Activated CD8-positive, alpha-beta T cell treated with anti-CD3 and anti-CD28 coated beads, Interleukin-2, amount 10 ng/mL, durations not matched to agents 7 days and 5 days (primary cell): ENCODE data around the gene IGFBP5. TPM values are rescaled to one million over a fixed set of nuclear protein-coding genes. Genes with fewer than 3 reads are reported as not detected.

Source experiments
- ATAC-seq: fragments of 150-1000 bp; cut with Tn5 transposase; one replicate; pipeline ENCODE4 v1.10.0; 2021; ENCODE audit warnings: moderate library complexity
- CTCF ChIA-PET: fragments of 350-600 bp; sonication (Branson Sonifier 250); formaldehyde crosslinking; loops from one replicate; lab custom pipeline; 2021; ENCODE audit warnings: antibody characterized with exemption; lab: Charles Lee
- POLR2A ChIA-PET: fragments of 350-600 bp; sonication (Branson Sonifier 250); formaldehyde crosslinking; loops from one replicate; lab custom pipeline; 2021; ENCODE audit warnings: antibody characterized with exemption; lab: Charles Lee
- DNase-seq: peaks from one replicate; pipeline ENCODE4 v3.0.0-alpha.2; 2020
- H3K27ac Mint-ChIP-seq: one replicate; pipeline ENCODE4 v1.8.0; 2021; ENCODE audit warnings: mild to moderate bottlenecking, mixed read lengths
- H3K27me3 Mint-ChIP-seq: one replicate; pipeline ENCODE4 v1.8.0; 2021; ENCODE audit warnings: low read depth, mixed read lengths
- H3K36me3 Mint-ChIP-seq: one replicate; pipeline ENCODE4 v1.8.0; 2021; ENCODE audit warnings: low read depth, mixed read lengths
- H3K4me1 Mint-ChIP-seq: one replicate; pipeline ENCODE4 v1.8.0; 2021; ENCODE audit warnings: low read depth, mixed read lengths
- H3K4me3 Mint-ChIP-seq: one replicate; pipeline ENCODE4 v1.8.0; 2021; ENCODE audit warnings: mild to moderate bottlenecking, mixed read lengths
- H3K9me3 Mint-ChIP-seq: one replicate; pipeline ENCODE4 v1.8.0; 2022; ENCODE audit warnings: mixed read lengths; ENCODE audit not compliant: insufficient read depth
- total RNA-seq, 2 experiments: library from RNA; stranded (reverse); gene quantifications; one replicate each; pipeline ENCODE4 v1.2.3, GENCODE V29; 2021

IGFBP5 gene
- total RNA-seq, 2 experiments from 2014 or later: 0.08 to 0.18 TPM

DNA sequence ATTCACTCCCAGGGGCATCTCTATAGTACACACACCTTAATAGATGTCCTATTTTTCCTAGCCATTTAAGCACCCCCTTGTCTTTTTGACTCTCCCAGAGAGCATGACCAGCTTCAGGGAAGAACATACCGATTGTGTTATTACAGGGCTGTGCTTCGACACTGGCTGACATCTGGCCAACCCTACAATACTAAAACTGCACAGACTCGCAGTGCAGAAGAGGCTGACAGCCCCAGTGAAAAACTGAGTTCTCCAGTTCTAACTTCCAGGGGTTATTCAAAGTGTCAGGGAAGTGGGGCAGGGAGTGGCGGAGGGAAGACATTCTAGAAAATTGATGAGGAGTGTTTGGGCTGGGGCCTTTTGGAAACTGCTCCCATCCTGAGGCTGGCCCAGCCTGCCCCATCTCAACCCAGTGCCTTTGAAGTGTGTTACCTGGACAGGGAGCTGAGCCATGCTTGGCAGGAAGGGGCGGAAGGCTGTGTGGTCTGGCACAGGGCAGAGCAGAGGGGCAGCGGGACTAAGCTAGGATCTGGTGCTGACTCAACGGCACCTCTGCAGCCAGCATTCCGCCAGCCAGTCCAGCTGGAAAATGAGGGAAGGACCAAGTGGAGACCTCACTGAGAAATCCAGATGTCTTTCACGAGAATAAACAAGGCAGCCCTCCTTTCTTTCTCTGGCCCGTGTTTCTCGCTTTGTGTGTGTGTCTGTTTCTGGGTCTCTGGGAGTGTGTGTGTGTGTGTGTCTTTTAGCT lies 15.4 kb upstream of the IGFBP5 start:
- no peaks in the 10 kb centered on the region for H3K4me1 Mint-ChIP-seq
- H3K27ac Mint-ChIP-seq: no peak overlapping the region
- ChIA-PET POLR2A (no interaction called here), CTCF (no interaction called here)
- ATAC-seq (no peak), DNase-seq (no peak)
- no peaks in the 10 kb centered on the region for H3K36me3 Mint-ChIP-seq
- H3K9me3 Mint-ChIP-seq: no peaks in the 10 kb centered on the region
- no peak overlapping the region for H3K4me3 Mint-ChIP-seq
- peaks cover 7% of the 10 kb centered on the region for H3K27me3 Mint-ChIP-seq

DNA sequence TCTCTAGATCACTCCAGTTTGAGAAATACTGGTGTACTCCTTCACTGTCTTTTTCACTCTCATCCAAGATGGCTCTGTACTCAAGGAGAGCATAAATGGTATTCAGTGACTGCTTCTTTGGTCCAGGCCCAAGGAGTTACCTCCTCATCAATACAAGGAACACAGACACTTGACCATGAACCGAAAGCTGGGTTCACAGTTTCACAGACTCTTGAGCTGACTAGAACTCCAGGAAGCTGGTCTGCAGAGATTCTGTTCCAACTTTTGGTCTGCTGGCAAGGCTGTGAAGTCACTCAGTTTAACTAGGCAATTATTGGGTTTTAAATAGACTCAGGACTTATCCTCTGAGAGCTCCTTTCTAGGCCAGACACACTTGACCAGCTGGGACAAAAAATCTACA lies 7.4 kb upstream of the IGFBP5 start:
- CTCF ChIA-PET: interaction anchor here (0.6 to 1.3 kb wide), 2 partner anchors 9 to 166 kb away, joined by 3 to 5 read pairs; no protein-coding TSS in a partner anchor
- Mint-ChIP-seq H3K4me3 (no peak overlapping the region), H3K27me3 (peaks cover 8% of the 10 kb centered on the region)

DNA sequence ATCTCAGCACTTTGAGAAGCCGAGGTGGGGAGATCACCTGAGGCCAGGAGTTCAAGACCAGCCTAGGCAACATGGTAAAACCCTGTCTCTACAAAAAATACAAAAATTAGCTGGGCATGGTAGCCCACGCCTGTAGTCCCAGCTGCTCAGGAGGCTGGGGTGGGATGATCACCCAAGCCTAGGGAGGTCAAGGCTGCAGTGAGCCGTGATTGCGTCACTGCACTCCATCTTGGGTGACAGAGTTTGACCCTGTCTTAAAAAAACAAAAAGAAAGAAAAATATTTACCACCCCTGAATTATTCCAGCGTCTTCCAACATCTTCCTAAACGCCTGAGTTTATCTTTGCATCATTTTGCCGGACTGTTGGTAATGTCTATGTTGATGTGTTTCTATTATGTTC lies 6.2 kb upstream of the IGFBP5 start:
- ChIA-PET CTCF (interaction anchor here (1.2 to 1.8 kb wide), 2 partner anchors 19 to 1012 kb away, joined by 3 to 7 read pairs; no protein-coding TSS in a partner anchor), POLR2A (no interaction called here)
- no peak overlapping the region for H3K4me3 Mint-ChIP-seq
- no peaks in the 10 kb centered on the region for H3K36me3 Mint-ChIP-seq
- no peaks in the 10 kb centered on the region for H3K4me1 Mint-ChIP-seq
- peaks cover 17% of the 10 kb centered on the region for H3K27me3 Mint-ChIP-seq
- ATAC-seq (no peak), DNase-seq (no peak)
- no peak overlapping the region for H3K27ac Mint-ChIP-seq
- H3K9me3 Mint-ChIP-seq: no peaks in the 10 kb centered on the region

More for the DNA sequence above, 7.4 kb upstream of the IGFBP5 start:
- Mint-ChIP-seq H3K9me3 (no peaks in the 10 kb centered on the region), H3K27ac (no peak overlapping the region), H3K36me3 (no peaks in the 10 kb centered on the region), H3K4me1 (no peaks in the 10 kb centered on the region)
- POLR2A ChIA-PET: no interaction called here
- DNase-seq: no peak
- ATAC-seq: no peak

DNA sequence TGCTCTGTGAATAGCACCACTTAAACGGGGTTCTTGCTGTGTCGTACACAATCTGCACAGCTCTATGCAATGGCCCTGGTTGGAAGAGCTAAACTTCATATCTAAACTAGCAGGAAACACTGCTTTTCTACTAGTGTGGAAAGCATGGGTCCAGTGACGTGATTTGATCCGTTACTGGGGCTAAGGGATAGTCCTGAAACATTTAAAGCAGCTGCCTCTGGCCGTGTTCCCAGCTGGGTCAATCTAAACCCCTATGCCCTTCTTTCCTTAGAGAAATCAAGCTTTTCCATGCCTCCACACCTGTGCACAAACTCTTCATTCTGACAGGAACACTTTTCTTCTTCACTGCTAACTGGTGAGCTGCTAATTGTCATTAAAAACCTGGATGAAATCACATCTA lies 5.4 kb upstream of the IGFBP5 start:
- ATAC-seq: no peak
- H3K4me1 Mint-ChIP-seq: peaks cover 4% of the 10 kb centered on the region
- H3K9me3 Mint-ChIP-seq: no peaks in the 10 kb centered on the region
- no peak for DNase-seq
- peaks cover 24% of the 10 kb centered on the region for H3K27me3 Mint-ChIP-seq
- no peaks in the 10 kb centered on the region for H3K36me3 Mint-ChIP-seq
- H3K4me3 Mint-ChIP-seq: no peak overlapping the region
- CTCF ChIA-PET: interaction anchor here (1.2 to 1.8 kb wide), 3 partner anchors 10 to 1012 kb away, joined by 3 to 7 read pairs (median 3); no protein-coding TSS in a partner anchor
- POLR2A ChIA-PET: no interaction called here
- no peak overlapping the region for H3K27ac Mint-ChIP-seq

DNA sequence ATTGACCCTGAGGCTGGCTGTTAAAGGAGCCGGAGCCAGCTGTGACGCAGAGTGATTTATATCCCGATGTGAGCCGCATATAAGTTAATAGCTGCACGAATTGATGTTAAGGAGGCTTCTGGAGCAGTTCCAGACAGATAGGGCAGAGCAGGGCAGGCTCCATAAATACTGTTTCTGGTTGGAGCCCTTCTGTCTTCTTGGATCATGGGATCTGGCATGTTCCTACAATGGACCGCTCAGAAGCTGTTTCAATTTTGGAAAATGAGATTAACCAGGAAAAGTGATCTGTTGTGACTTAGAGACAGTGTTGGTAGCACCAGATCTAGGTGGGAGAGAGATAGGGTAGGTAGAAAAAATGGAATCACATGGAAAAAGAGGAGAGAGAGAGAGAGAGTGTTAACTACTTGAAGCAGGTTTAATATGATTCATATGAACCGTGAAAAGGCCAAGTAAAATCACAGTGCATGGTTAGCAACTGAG lies 4.8 kb upstream of the IGFBP5 start:
- Mint-ChIP-seq H3K4me3 (no peak overlapping the region), H3K9me3 (no peaks in the 10 kb centered on the region), H3K36me3 (no peaks in the 10 kb centered on the region), H3K27me3 (peaks cover 27% of the 10 kb centered on the region), H3K27ac (no peak overlapping the region), H3K4me1 (peaks cover 4% of the 10 kb centered on the region)
- ChIA-PET CTCF (interaction anchor here (1.0 to 1.8 kb wide), 4 partner anchors 9 to 1013 kb away, joined by 3 to 7 read pairs (median 3); no protein-coding TSS in a partner anchor), POLR2A (no interaction called here)
- no peak for ATAC-seq
- no peak for DNase-seq

DNA sequence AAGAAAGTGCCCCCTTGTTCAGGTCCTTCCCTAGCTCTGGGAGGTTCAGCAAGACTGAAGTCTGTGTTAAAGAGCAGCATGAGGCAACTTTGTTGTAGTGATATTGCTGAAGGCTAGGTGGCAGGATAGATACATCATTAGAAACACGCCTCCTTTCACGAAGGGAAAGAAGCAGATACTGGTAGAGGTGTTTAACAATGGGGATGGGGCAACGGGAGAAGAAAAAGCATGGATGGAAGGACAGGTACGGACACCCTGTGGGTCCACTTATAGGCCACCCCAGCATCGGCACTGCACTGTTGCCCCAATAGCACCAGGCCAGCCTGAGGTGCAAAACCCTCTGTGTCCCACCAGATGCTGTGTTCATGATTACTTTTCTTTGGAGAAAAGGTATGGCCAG lies 3.5 kb upstream of the IGFBP5 start:
- ATAC-seq: peak; percentile 57
- DNase-seq: peak; percentile 51
- H3K9me3 Mint-ChIP-seq: no peaks in the 10 kb centered on the region
- H3K27ac Mint-ChIP-seq: no peak overlapping the region
- no peak overlapping the region for H3K4me3 Mint-ChIP-seq
- H3K36me3 Mint-ChIP-seq: no peaks in the 10 kb centered on the region
- POLR2A ChIA-PET: no interaction called here
- peaks cover 39% of the 10 kb centered on the region for H3K27me3 Mint-ChIP-seq
- H3K4me1 Mint-ChIP-seq: peaks cover 14% of the 10 kb centered on the region
- CTCF ChIA-PET: interaction anchor here (0.9 to 2.0 kb wide), 10 partner anchors 10 to 1087 kb away, joined by 3 to 16 read pairs (median 4); no protein-coding TSS in a partner anchor

DNA sequence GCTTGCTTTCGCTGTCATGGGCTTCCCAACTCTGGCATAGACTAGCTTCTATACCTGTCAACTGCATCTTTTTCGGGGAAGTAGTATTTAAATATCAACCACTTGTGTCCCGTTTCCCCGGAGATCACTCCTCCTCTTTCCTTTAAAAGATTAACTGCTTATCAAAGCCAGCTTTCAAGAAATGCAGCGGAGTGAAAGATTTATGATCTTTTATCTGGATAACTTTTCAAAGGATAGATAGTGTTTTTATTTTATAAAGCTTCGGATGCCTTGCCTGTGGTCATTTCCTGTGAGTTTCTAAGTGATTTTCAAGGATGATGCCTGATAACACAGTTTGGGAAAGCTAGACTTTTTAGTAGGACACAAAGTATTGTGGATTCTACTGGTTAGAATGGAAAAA lies 2.9 kb upstream of the IGFBP5 start:
- Mint-ChIP-seq H3K4me1 (peaks cover 20% of the 10 kb centered on the region), H3K9me3 (no peaks in the 10 kb centered on the region), H3K27ac (no peak overlapping the region), H3K36me3 (no peaks in the 10 kb centered on the region), H3K27me3 (peaks cover 42% of the 10 kb centered on the region), H3K4me3 (no peak overlapping the region)
- ATAC-seq (no peak), DNase-seq (no peak)
- ChIA-PET POLR2A (no interaction called here), CTCF (interaction anchor here (0.9 to 2.0 kb wide), 11 partner anchors 11 to 1088 kb away, joined by 3 to 16 read pairs (median 5); no protein-coding TSS in a partner anchor)

DNA sequence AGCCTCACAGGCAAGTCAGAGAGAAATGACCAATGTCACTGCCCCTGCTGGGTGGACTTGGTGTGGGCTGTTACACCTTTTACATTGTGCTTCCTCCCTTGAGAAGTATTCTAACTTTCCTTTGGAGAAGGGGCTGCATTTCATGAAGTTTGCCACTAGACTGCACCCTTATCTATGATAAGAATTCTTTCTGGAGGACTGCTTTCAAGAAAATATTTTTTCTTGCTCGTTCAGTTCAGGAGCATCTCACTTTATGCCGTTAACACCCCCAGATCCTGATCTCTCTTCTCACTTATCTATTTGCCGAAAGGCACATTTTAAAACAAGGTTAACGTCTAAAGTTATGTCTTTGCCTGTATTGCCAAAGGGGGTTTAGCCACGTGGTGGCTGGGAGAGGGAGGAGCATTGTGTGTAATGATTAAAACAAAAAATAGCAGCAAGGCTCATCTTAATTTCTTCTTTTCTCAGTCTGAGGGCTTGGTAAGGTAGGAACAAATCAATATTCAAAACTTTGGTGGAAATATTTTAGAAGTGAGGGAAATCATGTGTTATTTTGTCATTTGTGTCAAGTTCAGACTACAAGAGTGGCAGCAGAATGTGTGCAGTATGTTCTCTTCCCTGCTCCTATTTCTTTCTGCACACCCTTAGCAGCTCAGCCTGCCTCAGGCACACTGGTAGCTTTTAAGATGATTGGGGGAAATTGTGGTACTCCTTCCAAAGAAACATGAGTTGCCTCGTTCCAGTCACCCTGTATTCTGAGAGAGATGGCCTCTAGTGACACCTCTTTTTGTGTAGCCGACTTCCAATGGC lies 1.6 kb upstream of the IGFBP5 start:
- peaks cover 48% of the 10 kb centered on the region for H3K27me3 Mint-ChIP-seq
- no peaks in the 10 kb centered on the region for H3K9me3 Mint-ChIP-seq
- H3K36me3 Mint-ChIP-seq: no peaks in the 10 kb centered on the region
- CTCF ChIA-PET: interaction anchor here (1.0 to 2.1 kb wide), 5 partner anchors 12 to 814 kb away, joined by 4 to 8 read pairs (median 8); no protein-coding TSS in a partner anchor
- POLR2A ChIA-PET: no interaction called here
- peaks cover 31% of the 10 kb centered on the region for H3K4me1 Mint-ChIP-seq
- no peak for DNase-seq
- no peak overlapping the region for H3K4me3 Mint-ChIP-seq
- no peak for ATAC-seq
- H3K27ac Mint-ChIP-seq: no peak overlapping the region

DNA sequence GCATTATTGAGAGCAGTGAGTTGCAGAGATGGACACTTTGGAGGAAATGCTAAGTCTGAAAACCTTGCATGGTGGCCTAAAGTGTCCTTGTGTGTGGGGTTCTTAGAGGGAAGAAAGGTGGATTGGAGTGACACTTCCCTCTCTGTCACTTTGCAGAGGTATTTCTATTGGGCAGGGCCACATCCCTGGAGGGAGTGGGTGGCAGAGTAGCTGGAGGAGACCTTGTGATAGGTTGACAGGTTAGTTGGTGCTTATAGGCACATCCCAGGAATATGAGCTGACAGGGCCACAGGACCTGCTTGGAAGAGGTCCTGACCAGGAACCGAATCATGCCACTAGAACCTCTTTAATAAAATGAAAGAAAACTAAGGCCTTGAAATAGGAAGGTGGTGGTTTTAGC lies 972 bp upstream of the IGFBP5 start:
- Mint-ChIP-seq H3K27me3 (peaks cover 49% of the 10 kb centered on the region), H3K36me3 (no peaks in the 10 kb centered on the region), H3K9me3 (no peaks in the 10 kb centered on the region), H3K27ac (no peak overlapping the region), H3K4me3 (no peak overlapping the region), H3K4me1 (peaks cover 36% of the 10 kb centered on the region)
- POLR2A ChIA-PET: no interaction called here
- CTCF ChIA-PET: interaction anchor here (1.0 to 2.1 kb wide), 3 partner anchors 12 to 815 kb away, joined by 4 to 8 read pairs (median 5); no protein-coding TSS in a partner anchor
- no peak for DNase-seq
- ATAC-seq: no peak

DNA sequence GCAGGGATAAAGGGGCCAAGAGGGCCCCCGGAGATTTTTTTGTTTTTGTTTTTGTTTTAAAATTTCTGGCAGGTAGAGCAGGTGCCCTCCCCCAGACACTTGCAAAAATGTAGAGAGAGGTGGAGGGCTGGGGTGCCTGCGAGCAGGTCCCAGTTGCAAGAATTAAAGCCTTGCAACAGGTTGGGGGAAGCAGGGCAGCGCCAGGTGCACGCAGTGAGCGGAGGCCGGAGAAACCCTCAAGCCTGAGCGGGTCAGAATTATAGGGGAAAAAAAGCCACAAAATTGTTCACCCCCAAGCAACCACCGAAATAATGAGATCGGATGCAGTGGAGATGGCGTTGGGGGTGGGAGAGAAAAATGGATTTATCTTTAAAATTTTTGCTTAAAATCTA lies 527 bp downstream of the IGFBP5 start:
- ChIA-PET POLR2A (no interaction called here), CTCF (interaction anchor here (1.2 to 2.1 kb wide), 4 partner anchors 10 to 471 kb away, joined by 4 to 11 read pairs (median 6); no protein-coding TSS in a partner anchor)
- Mint-ChIP-seq H3K36me3 (no peaks in the 10 kb centered on the region), H3K27ac (no peak overlapping the region), H3K9me3 (no peaks in the 10 kb centered on the region), H3K27me3 (peaks cover 60% of the 10 kb centered on the region), H3K4me1 (peaks cover 41% of the 10 kb centered on the region), H3K4me3 (no peak overlapping the region)
- ATAC-seq (no peak), DNase-seq (no peak)

DNA sequence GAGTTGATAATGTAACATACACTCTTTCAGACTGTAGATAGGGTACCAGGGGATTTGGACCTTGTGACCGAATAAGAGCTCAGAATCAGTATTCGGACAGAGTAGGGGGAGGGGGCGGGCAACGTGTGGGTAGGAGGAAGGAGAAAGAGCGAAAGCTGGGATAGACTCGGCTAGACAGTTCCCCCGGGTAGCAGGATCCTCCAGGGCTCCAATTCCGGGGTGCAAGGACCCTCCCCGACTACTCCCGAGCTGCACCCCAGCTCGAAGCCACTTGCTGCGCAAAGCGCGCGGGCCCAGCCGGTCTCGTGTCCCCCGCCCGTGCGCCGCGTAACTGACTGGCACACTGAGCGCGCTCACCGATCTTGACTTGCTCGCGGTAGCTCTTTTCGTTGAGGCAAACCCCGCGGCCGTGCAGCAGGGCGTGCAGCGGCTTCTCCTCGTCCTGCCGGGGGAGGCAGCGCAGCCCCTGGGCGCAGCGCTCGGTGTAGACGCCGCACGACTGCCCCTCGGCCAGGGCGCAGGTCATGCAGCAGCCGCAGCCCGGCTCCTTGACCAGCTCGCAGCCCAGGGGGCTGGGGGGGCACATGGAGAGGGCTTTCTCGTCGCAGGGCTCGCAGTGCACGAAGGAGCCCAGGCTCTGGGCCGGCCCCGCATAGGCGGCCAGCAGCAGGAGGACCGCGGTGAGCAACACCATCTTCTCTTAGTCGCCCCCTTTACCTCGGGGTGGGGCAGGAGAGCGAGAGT lies 1.1 kb downstream of the IGFBP5 start:
- Mint-ChIP-seq H3K9me3 (no peaks in the 10 kb centered on the region), H3K4me1 (peaks cover 41% of the 10 kb centered on the region), H3K27ac (no peak overlapping the region), H3K27me3 (peaks cover 65% of the 10 kb centered on the region), H3K4me3 (peak overlapping the region; percentile 59), H3K36me3 (no peaks in the 10 kb centered on the region)
- peak; percentile 36 for ATAC-seq
- ChIA-PET CTCF (interaction anchor here (0.5 to 2.1 kb wide), 10 partner anchors 9 to 1063 kb away, joined by 3 to 11 read pairs (median 4); no protein-coding TSS in a partner anchor), POLR2A (interaction anchor here (0.7 kb wide), 1 partner anchor 1038 kb away, joined by 3 read pairs; no protein-coding TSS in a partner anchor)
- DNase-seq: peak; percentile 68
